Activated T-cell treated with anti-CD3 and anti-CD28 coated beads, Interleukin-2, amount 50 U/mL, for 72 hours (primary cell): ENCODE measurements around the gene MT2A. TPM values are rescaled to one million over a fixed set of nuclear protein-coding genes. Genes with fewer than 3 reads are reported as not detected.

ENCODE experiments used
- ATAC-seq, 2 donors: fragments of 150-1000 bp; cut with Tn5 transposase; replicated peaks in 1 of 2; 2 replicates each; pipeline ENCODE4 v1.10.0; 2021; ENCODE audit warnings: moderate library complexity in 2 of 2, mild to moderate bottlenecking in 1 of 2
- DNase-seq, 2 donors: peaks; one replicate each; pipeline ENCODE4 v3.0.0; 2021 to 2022; ENCODE audit warnings: mixed read lengths in 1 of 2
- H3K27ac Mint-ChIP-seq: one replicate; pipeline ENCODE4 v1.8.0; 2022; ENCODE audit warnings: mild to moderate bottlenecking, moderate library complexity, mixed read lengths
- H3K27me3 Mint-ChIP-seq: one replicate; pipeline ENCODE4 v1.8.0; 2022; ENCODE audit warnings: low read depth, mixed read lengths
- H3K36me3 Mint-ChIP-seq, 2 donors: one replicate each; pipeline ENCODE4 v1.8.0; 2022; ENCODE audit warnings: mixed read lengths in 2 of 2, mild to moderate bottlenecking in 1 of 2; ENCODE audit not compliant: insufficient read depth in 2 of 2
- H3K4me1 Mint-ChIP-seq: one replicate; pipeline ENCODE4 v1.8.0; 2022; ENCODE audit warnings: low read depth, mixed read lengths
- H3K4me3 Mint-ChIP-seq, 2 donors: one replicate each; pipeline ENCODE4 v1.8.0; 2022; ENCODE audit warnings: mild to moderate bottlenecking in 2 of 2, mixed read lengths in 2 of 2, moderate library complexity in 2 of 2
- H3K9me3 Mint-ChIP-seq, 2 donors: one replicate each; pipeline ENCODE4 v1.8.0; 2022; ENCODE audit warnings: mixed read lengths in 2 of 2
- total RNA-seq, 2 donors: library from RNA; stranded (reverse); gene quantifications; one replicate each; pipeline ENCODE4 v1.2.3, GENCODE V29; 2022

The MT2A gene
- total RNA-seq, 2 donors from 2014 or later = 391 to 529 TPM

GRCh38 chr16:56658327-56658875, 50.0 kb downstream of the MT2A start:
- peaks cover 28% of the 10 kb centered on the region for H3K4me1 Mint-ChIP-seq
- no peaks in the 10 kb centered on the region for H3K9me3 Mint-ChIP-seq
- peak overlapping the region; percentile 92 to 98 for H3K4me3 Mint-ChIP-seq
- H3K36me3 Mint-ChIP-seq = no peaks in the 10 kb centered on the region
- no peak for ATAC-seq
- H3K27me3 Mint-ChIP-seq = peaks cover 16% of the 10 kb centered on the region
- no peak for DNase-seq
- H3K27ac Mint-ChIP-seq = no peak overlapping the region

Other genes with a start within 250 kb of the MT2A start
- gene AMFR, start 183.0 kb upstream of the MT2A start, total RNA-seq = 10 to 100 TPM; 70.1 to 75.0 TPM
- gene NUDT21, start 157.3 kb upstream of the MT2A start, total RNA-seq = 100 to 1,000 TPM; 304 to 350 TPM
- 10 to 100 TPM; 62.6 to 66.1 TPM for gene OGFOD1, start 157.0 kb upstream of the MT2A start, total RNA-seq
- 10 to 100 TPM; 25.7 to 27.6 TPM for gene BBS2, start 88.6 kb upstream of the MT2A start, total RNA-seq
- not detected for gene MT4, start 43.5 kb upstream of the MT2A start, total RNA-seq
- 1 to 10 TPM; 3.9 to 6.8 TPM for gene MT3, start 19.1 kb upstream of the MT2A start, total RNA-seq
- 100 to 1,000 TPM in 1 of 2 donors, 10 to 100 TPM in 1; 94.7 to 204 TPM for gene MT1E, start 17.2 kb downstream of the MT2A start, total RNA-seq
- under 1 TPM in 1 of 2 donors, not detected in 1; 0.91 TPM for gene MT1M, start 24.1 kb downstream of the MT2A start, total RNA-seq
- gene MT1A, start 30.1 kb downstream of the MT2A start, total RNA-seq = 1 to 10 TPM in 1 of 2 donors, under 1 TPM in 1; 0.74 to 1.5 TPM
- not detected for gene MT1B, start 43.3 kb downstream of the MT2A start, total RNA-seq
- gene MT1F, start 49.4 kb downstream of the MT2A start, total RNA-seq = 10 to 100 TPM; 39.1 to 48.4 TPM
- 10 to 100 TPM; 26.8 to 45.6 TPM for gene MT1G, start 59.5 kb downstream of the MT2A start, total RNA-seq
- gene MT1H, start 61.2 kb downstream of the MT2A start, total RNA-seq = 10 to 100 TPM in 1 of 2 donors, 1 to 10 TPM in 1; 9.6 to 37.5 TPM
- gene MT1X, start 73.9 kb downstream of the MT2A start, total RNA-seq = 10 to 100 TPM; 39.4 to 39.8 TPM
- 100 to 1,000 TPM; 112 to 155 TPM for gene NUP93, start 121.5 kb downstream of the MT2A start, total RNA-seq